Measurements from ENCODE around the gene ACTA1. TPM values are rescaled to one million over a fixed set of nuclear protein-coding genes. Genes with fewer than 3 reads are reported as not detected.

Gene ACTA1
- total RNA-seq, 1 experiment from 2014 or later: not detected

DNA sequence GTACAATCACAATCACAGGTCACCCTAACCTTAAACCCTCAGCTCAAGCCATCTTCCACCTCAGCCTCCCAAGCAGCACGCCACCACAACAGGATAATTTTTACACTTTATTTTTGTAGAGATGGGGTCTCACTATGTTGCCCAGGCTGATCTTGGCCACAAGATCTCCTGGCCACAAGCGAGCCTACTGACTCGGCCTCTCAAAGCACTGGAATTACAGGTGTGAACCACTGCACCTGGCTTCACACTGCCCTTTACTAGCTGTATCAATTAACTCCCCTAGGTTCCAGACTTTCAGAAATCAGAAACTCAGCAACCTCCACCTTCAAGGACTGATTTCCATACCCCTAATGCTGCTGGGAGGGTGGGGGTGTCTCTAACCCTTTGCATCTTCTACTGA, 37.3 kb upstream of the ACTA1 start:
- no peaks in the 10 kb centered on the region for H3K4me1 ChIP-seq (ENCODE audit: insufficient read depth, low read length, poor library complexity, severe bottlenecking)
- H3K9me3 ChIP-seq (ENCODE audit: low read depth, low read length, poor library complexity, severe bottlenecking): no peaks in the 10 kb centered on the region
- H3K27ac ChIP-seq (ENCODE audit: low read depth, low read length, poor library complexity, severe bottlenecking): no peak overlapping the region
- intact Hi-C loops (cut with micrococcal nuclease; ENCODE audit: unreplicated experiment): no loop called here
- BruUV-seq (replicated peaks): no TSS peak
- H3K36me3 ChIP-seq (ENCODE audit: insufficient read depth, low read length, poor library complexity, severe bottlenecking): peaks cover 37% of the 10 kb centered on the region
- no peaks in the 10 kb centered on the region for H3K27me3 ChIP-seq (replicated peaks; ENCODE audit: insufficient read depth, low read depth, low read length, poor library complexity)
- ChIA-PET POLR2A (ENCODE audit: low non-redundant PET) (no interaction called here), CTCF (no interaction called here)
- no peak for DNase-seq (ENCODE audit: low spot score)
- TF ChIP-seq EZH2 (IDR thresholded peaks at IDR 0.05; ENCODE audit: borderline replicate concordance, low read depth, low read length, poor library complexity, severe bottlenecking): no peak
- TF ChIP-seq, protein P1, sequence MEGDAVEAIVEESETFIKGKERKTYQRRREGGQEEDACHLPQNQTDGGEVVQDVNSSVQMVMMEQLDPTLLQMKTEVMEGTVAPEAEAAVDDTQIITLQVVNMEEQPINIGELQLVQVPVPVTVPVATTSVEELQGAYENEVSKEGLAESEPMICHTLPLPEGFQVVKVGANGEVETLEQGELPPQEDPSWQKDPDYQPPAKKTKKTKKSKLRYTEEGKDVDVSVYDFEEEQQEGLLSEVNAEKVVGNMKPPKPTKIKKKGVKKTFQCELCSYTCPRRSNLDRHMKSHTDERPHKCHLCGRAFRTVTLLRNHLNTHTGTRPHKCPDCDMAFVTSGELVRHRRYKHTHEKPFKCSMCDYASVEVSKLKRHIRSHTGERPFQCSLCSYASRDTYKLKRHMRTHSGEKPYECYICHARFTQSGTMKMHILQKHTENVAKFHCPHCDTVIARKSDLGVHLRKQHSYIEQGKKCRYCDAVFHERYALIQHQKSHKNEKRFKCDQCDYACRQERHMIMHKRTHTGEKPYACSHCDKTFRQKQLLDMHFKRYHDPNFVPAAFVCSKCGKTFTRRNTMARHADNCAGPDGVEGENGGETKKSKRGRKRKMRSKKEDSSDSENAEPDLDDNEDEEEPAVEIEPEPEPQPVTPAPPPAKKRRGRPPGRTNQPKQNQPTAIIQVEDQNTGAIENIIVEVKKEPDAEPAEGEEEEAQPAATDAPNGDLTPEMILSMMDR (conservative IDR thresholded peaks at IDR 0.05; ENCODE audit: low read depth, low read length): no peak
- H3K4me3 ChIP-seq (ENCODE audit: low read depth, low read length, poor library complexity, severe bottlenecking): no peak overlapping the region

DNA sequence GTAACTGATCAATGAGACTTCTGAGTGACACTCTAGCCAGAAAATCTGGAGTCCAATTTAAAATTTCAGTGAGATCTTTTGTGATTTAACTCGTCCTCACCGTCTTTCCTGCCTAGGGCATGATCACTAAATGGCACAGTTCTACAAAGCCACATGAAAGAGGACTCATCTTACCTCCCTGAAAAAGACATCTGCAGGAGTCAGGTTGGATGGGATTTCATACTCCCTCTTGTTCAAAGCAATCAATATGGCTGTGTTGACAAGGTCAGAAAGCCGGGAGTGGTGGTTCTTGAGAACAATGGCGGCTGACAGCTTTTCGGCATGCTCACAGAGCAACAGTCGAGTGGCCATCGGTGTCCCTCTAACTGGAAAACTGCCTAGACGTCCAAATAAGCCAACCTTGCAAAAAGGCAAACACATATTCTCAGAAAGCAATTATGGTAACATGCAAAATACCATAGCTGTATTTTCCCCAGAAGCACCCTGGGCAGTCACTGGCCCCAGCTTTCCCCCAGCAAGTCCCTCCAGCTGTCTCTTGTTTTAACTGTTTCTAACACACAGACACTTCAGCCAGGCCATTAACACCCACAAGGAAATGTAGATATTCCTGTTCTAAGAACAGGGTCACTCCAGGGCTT, 36.6 kb upstream of the ACTA1 start:
- POLR2A ChIA-PET (ENCODE audit: low non-redundant PET): no interaction called here

DNA sequence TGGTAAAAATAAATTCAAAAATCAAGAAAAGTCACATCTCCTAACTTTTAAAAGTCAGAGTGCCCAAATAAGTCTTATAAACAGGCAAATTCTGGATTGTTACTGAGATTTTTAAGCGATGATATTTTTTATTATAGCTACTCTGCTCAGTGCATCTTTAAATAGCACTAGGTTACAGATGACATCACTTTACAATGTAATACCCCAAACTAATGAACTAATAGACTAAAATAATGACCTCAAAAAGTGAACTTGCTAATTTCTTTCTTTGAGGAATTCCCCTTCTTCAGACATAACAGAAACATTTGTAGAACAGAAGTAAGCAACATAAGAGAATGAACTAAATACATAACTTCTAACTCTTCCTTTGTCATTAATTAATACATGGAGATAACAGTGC, 33.0 kb upstream of the ACTA1 start:
- no peaks in the 10 kb centered on the region for H3K4me1 ChIP-seq (ENCODE audit: insufficient read depth, low read length, poor library complexity, severe bottlenecking)
- TF ChIP-seq, protein P1 (conservative IDR thresholded peaks at IDR 0.05; ENCODE audit: low read depth, low read length): no peak
- no peak for TF ChIP-seq EZH2 (IDR thresholded peaks at IDR 0.05; ENCODE audit: borderline replicate concordance, low read depth, low read length, poor library complexity, severe bottlenecking)
- CTCF ChIA-PET: no interaction called here
- H3K9me3 ChIP-seq (ENCODE audit: low read depth, low read length, poor library complexity, severe bottlenecking): no peaks in the 10 kb centered on the region
- POLR2A ChIA-PET (ENCODE audit: low non-redundant PET): no interaction called here
- no peak for DNase-seq (ENCODE audit: low spot score)
- no TSS peak for BruUV-seq (replicated peaks)
- no peak overlapping the region for H3K27ac ChIP-seq (ENCODE audit: low read depth, low read length, poor library complexity, severe bottlenecking)
- H3K4me3 ChIP-seq (ENCODE audit: low read depth, low read length, poor library complexity, severe bottlenecking): no peak overlapping the region
- no peaks in the 10 kb centered on the region for H3K27me3 ChIP-seq (replicated peaks; ENCODE audit: insufficient read depth, low read depth, low read length, poor library complexity)
- peaks cover 58% of the 10 kb centered on the region for H3K36me3 ChIP-seq (ENCODE audit: insufficient read depth, low read length, poor library complexity, severe bottlenecking)
- intact Hi-C loops (cut with micrococcal nuclease; ENCODE audit: unreplicated experiment): no loop called here

More for the DNA sequence above, 36.6 kb upstream of the ACTA1 start:
- H3K4me1 ChIP-seq (ENCODE audit: insufficient read depth, low read length, poor library complexity, severe bottlenecking): no peaks in the 10 kb centered on the region
- intact Hi-C loops (cut with micrococcal nuclease; ENCODE audit: unreplicated experiment): no loop called here
- no peak overlapping the region for H3K27ac ChIP-seq (ENCODE audit: low read depth, low read length, poor library complexity, severe bottlenecking)
- DNase-seq (ENCODE audit: low spot score): no peak
- H3K36me3 ChIP-seq (ENCODE audit: insufficient read depth, low read length, poor library complexity, severe bottlenecking): peaks cover 35% of the 10 kb centered on the region
- no peaks in the 10 kb centered on the region for H3K9me3 ChIP-seq (ENCODE audit: low read depth, low read length, poor library complexity, severe bottlenecking)
- no peaks in the 10 kb centered on the region for H3K27me3 ChIP-seq (replicated peaks; ENCODE audit: insufficient read depth, low read depth, low read length, poor library complexity)
- TF ChIP-seq, protein P1 (conservative IDR thresholded peaks at IDR 0.05; ENCODE audit: low read depth, low read length): no peak
- no peak for TF ChIP-seq EZH2 (IDR thresholded peaks at IDR 0.05; ENCODE audit: borderline replicate concordance, low read depth, low read length, poor library complexity, severe bottlenecking)
- H3K4me3 ChIP-seq (ENCODE audit: low read depth, low read length, poor library complexity, severe bottlenecking): no peak overlapping the region
- CTCF ChIA-PET: no interaction called here
- no TSS peak for BruUV-seq (replicated peaks)

Measured in A673 (cell line).